Mucosa of rectum (tissue), 2 donors: ENCODE data around the gene STXBP5.

Experiments used
- H3K27ac ChIP-seq, 2 donors: one replicate each; pipeline ENCODE4 v1.7.0; 2013; ENCODE audit warnings: inconsistent platforms in 2 of 2, low read depth in 2 of 2, low read length in 2 of 2
- H3K27me3 ChIP-seq, 2 donors: one replicate each; pipeline ENCODE4 v1.7.0; 2013; ENCODE audit warnings: low read length in 2 of 2; ENCODE audit not compliant: control insufficient read depth in 2 of 2, insufficient read depth in 2 of 2
- H3K36me3 ChIP-seq, 2 donors: one replicate each; pipeline ENCODE4 v1.7.0; 2013; ENCODE audit warnings: low read length in 2 of 2; ENCODE audit not compliant: control insufficient read depth in 2 of 2, insufficient read depth in 2 of 2
- H3K4me1 ChIP-seq, 2 donors: one replicate each; pipeline ENCODE4 v1.7.0; 2013; ENCODE audit warnings: low read length in 2 of 2, mild to moderate bottlenecking in 1 of 2; ENCODE audit not compliant: control insufficient read depth in 2 of 2, insufficient read depth in 2 of 2
- H3K4me3 ChIP-seq, 2 donors: one replicate each; pipeline ENCODE4 v1.7.0; 2013; ENCODE audit warnings: low read length in 2 of 2
- H3K9ac ChIP-seq, 2 donors: one replicate each; pipeline ENCODE4 v1.7.0; 2013; ENCODE audit warnings: low read length in 2 of 2, low read depth in 1 of 2, mild to moderate bottlenecking in 1 of 2
- H3K9me3 ChIP-seq, 2 donors: one replicate each; pipeline ENCODE4 v1.7.0; 2013; ENCODE audit warnings: low read length in 2 of 2; ENCODE audit not compliant: control insufficient read depth in 2 of 2
- donor health status: healthy.
- donor health status: Normal muscosa, but diverticular disease.

STXBP5 gene

DNA sequence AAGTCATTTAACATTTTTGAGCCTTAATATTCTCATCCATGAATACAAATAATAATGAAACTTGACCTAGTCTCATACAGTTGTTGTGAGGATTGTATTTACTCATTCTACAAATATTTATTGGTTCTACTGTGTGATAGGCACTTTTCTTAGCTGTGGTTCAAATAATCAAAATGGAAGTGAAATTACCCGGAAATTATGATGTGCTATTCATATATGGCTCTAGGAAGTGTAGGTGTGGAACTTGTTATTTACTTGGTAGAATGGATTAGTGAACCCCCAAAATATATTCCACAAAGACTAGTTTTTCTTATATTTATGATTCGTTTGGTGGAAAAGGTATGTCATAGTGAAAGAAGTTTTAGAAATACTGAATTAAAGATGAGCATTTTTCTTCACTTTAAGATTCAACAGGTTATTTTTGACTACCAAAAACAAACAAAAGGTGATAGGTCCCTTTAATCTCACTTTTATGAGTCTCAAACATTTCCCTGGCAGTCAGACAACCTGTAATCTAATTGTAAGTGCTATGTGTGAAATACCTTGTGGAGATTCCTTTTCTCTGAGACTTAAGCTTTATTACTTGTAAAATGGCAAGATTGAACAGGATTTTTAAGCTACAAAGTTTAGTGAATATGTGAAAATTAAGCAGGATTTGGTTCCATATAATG, 77.8 kb downstream of the STXBP5 start:
- Histone ChIP-seq H3K4me1 (peaks cover 15 to 16% of the 10 kb centered on the region in 2 donors), H3K9me3 (no peaks in the 10 kb centered on the region), H3K27me3 (no peaks in the 10 kb centered on the region), H3K36me3 (peaks cover 8 to 19% of the 10 kb centered on the region in 2 donors), H3K27ac (no peak overlapping the region), H3K4me3 (no peak overlapping the region), H3K9ac (no peak overlapping the region)

DNA sequence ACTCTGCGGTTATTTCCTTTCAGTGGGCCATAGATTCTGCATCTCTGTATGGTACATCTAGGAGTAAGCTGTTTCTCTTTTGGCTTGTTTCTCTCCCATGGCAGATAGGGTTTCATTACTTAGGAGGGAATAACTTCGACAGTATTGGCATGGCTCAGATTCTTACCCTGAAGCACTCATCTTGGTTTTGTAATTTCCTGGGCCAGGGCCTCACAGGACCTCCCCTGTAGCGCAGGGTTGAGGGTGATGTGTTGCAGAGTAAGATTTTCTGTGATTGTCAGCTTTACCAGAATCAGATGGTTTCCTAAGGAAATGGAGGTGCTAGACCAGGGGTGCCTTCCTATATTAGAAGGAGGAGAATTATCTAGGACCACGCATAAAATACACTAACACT, 78.3 kb downstream of the STXBP5 start:
- peaks cover 15 to 16% of the 10 kb centered on the region in 2 donors for H3K4me1 ChIP-seq
- no peaks in the 10 kb centered on the region for H3K27me3 ChIP-seq
- H3K36me3 ChIP-seq, result peaks cover 8 to 19% of the 10 kb centered on the region in 2 donors
- H3K9me3 ChIP-seq, result no peaks in the 10 kb centered on the region
- H3K9ac ChIP-seq, result no peak overlapping the region
- no peak overlapping the region for H3K4me3 ChIP-seq
- H3K27ac ChIP-seq, result no peak overlapping the region

DNA sequence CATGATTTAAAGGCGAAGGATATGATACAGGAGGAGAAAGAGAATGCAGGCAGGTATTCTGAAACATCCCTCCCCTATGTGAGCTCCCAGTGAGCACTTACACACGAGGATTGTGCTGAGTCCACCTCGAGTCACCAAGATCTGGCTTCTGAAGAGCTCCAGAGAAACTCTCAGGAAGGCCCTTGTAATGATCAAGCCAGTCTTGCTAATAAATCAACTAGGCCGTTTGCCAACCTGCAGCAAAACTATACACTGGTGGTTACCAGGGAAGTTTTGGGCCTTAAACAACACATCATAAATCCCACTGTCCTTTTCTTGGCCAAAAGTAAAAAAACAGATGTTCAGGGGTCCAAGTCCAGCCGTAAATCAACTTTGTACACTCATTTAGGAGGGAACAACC, 79.2 kb downstream of the STXBP5 start:
- no peak overlapping the region for H3K4me3 ChIP-seq
- H3K27ac ChIP-seq, result no peak overlapping the region
- peaks cover 8 to 13% of the 10 kb centered on the region in 2 donors for H3K36me3 ChIP-seq
- no peaks in the 10 kb centered on the region for H3K9me3 ChIP-seq
- no peak overlapping the region for H3K9ac ChIP-seq
- H3K27me3 ChIP-seq, result no peaks in the 10 kb centered on the region
- H3K4me1 ChIP-seq, result peaks cover 15 to 16% of the 10 kb centered on the region in 2 donors

DNA sequence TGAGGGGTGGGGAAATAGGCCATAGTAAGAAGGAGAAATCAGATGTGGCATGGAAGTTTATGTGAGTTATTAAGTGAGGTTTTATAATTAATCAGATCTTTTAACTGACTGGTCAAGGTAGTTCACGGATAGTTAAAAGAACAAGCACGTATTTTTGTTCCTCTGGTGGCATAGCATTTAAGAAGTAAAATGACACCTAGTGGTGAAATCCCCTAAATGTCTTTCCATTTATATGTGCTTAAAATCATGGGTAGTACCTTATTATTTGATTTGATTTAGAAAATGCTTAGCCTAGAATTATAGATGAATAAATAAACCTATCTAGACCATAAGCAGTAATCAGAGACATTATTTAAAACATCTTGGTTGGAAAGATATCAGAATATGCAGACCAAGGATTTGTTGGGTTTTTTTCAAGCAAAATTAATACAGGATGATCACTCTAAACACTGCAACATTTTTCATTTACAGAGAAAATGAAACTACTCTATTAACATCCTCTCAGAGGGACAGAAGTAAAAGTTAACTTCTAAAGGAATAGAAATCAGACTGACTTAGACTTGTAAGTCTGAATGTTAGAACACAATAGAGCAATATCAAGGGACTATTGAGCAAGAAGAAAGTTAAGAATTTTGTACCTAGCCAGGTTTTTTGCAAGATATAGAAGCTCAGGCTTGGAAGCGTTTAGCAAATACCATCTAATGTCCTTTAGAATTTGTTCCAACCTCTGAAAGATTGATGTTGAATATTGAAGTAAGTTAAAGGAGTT, 81.1 kb downstream of the STXBP5 start:
- Histone ChIP-seq H3K27ac (no peak overlapping the region), H3K4me1 (peaks cover 15 to 16% of the 10 kb centered on the region in 2 donors)

DNA sequence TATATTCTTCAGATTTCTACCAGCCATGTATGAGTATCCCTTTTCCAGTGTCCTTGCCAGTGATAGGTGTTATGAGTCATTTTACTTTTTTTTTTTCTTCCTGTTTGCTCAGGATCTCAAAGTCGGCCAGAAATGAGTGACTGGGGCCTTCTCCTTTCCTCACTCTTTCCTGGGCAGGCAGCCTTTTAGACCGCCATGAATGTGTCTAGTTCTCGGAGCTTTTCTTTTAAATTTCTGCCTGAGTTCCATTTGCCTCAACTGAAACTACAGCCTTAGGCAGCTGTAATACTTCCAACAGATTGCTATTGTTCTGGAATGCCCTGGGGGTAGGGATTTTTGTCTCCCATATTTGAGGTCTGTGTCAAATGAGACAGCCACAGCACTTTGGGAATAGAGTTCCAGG, 83.7 kb downstream of the STXBP5 start:
- Histone ChIP-seq H3K4me3 (no peak overlapping the region), H3K36me3 (peaks cover 5 to 8% of the 10 kb centered on the region in 2 donors), H3K4me1 (peaks cover 5 to 11% of the 10 kb centered on the region in 2 donors), H3K27me3 (no peaks in the 10 kb centered on the region), H3K9me3 (no peaks in the 10 kb centered on the region), H3K9ac (no peak overlapping the region), H3K27ac (no peak overlapping the region)

More for the DNA sequence above, 81.1 kb downstream of the STXBP5 start:
- Histone ChIP-seq H3K4me3 (no peak overlapping the region), H3K27me3 (no peaks in the 10 kb centered on the region), H3K9ac (no peak overlapping the region), H3K9me3 (no peaks in the 10 kb centered on the region), H3K36me3 (peaks cover 5 to 8% of the 10 kb centered on the region in 2 donors)

DNA sequence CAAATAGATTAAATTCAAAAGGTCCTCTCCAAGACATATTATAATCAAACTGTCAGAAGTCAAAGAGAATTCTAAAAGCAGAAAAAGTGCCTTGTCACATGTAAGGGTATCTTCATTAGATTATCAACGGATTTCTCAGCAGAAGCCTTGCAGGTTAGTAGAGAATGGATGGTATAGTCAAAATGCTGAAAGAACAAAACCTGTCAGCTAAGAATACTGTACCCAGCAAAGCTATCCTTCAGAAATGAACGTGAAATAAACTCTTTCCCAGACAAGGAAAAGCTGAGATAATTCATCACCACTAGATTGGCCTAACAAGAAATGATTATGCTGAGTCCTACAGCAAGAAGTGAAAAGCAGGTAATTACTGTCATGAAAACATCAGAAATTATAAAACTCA, 92.9 kb downstream of the STXBP5 start:
- peaks cover 7 to 8% of the 10 kb centered on the region in 2 donors for H3K9me3 ChIP-seq
- no peak overlapping the region for H3K9ac ChIP-seq
- H3K4me1 ChIP-seq, result no peaks in the 10 kb centered on the region
- H3K36me3 ChIP-seq, result peaks cover 21 to 29% of the 10 kb centered on the region in 2 donors
- H3K4me3 ChIP-seq, result no peak overlapping the region
- no peaks in the 10 kb centered on the region for H3K27me3 ChIP-seq
- H3K27ac ChIP-seq, result no peak overlapping the region

DNA sequence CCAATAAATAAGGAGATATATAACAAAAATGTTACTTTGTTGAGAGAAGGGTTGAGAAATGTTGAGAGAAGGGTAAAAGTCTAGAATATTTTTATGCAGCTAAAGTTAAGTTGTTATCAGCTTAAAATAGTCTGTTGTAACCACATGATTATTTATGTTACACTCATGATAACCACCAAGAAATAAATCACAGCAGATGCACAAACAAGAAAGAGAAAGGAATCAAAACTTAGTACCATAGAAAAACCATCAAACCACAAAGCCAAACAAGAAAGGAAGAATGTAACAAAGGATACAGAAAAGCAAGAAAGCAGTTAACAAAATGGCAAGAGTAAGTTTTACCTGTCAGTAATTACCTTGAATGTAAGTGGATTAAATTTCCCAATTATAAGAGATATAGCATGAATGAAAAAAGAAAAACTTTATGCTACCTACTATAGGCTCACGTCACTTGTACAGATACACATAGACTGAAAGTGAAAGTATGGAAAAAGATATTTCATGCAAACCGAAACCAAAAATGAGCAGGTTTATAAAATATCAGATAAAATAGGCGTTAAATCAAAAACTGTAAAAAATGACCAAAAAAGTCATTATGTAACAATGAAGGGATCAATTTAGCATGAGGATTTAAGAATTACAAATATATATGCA, 93.6 kb downstream of the STXBP5 start:
- H3K9me3 ChIP-seq, result peaks cover 7 to 8% of the 10 kb centered on the region in 2 donors
- H3K36me3 ChIP-seq, result peaks cover 21 to 29% of the 10 kb centered on the region in 2 donors
- H3K27me3 ChIP-seq, result no peaks in the 10 kb centered on the region
- no peak overlapping the region for H3K4me3 ChIP-seq
- no peak overlapping the region for H3K27ac ChIP-seq
- no peaks in the 10 kb centered on the region for H3K4me1 ChIP-seq
- H3K9ac ChIP-seq, result no peak overlapping the region

DNA sequence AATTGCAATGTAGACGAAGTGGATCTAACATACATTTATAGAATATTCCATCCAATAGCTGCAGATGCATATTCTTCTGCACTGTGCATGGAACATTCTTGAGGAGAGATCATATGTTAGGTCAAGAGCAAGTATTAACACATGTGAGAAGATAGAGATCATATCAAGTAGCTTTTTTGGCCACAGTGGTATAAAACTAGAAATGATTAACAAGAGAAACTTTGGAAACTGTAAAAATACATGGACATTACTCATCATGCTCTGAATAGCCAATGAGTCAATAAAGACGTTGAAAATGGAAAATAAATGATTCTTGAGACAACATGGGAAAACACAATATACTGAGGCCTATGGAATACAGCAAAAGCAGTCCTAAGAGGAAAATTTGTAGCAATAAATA, 94.2 kb downstream of the STXBP5 start:
- no peaks in the 10 kb centered on the region for H3K4me1 ChIP-seq
- no peaks in the 10 kb centered on the region for H3K27me3 ChIP-seq
- H3K9me3 ChIP-seq, result peaks cover 7 to 8% of the 10 kb centered on the region in 2 donors
- peaks cover 21 to 30% of the 10 kb centered on the region in 2 donors for H3K36me3 ChIP-seq
- H3K27ac ChIP-seq, result no peak overlapping the region
- H3K4me3 ChIP-seq, result no peak overlapping the region
- H3K9ac ChIP-seq, result no peak overlapping the region

DNA sequence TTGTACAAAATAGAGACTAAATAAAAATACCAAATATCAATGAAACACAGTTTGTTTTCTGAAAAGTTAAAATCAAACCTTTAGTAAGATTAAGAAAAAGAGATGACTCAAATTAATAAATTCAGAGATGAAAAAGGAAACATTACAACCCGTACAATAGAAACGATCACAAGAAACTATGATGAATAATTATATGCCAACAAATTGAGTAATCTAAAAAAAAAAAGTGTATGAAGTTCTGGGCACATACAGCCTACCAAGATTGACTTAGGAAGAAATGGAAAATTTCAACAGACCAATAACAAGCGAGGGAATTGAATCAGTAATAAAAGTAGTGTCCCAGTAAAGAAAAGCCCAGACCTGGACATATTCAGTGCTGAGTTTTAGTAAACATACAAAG, 94.8 kb downstream of the STXBP5 start:
- Histone ChIP-seq H3K9ac (no peak overlapping the region), H3K4me3 (no peak overlapping the region), H3K9me3 (peaks cover 7 to 8% of the 10 kb centered on the region in 2 donors), H3K36me3 (peaks cover 26 to 34% of the 10 kb centered on the region in 2 donors), H3K27ac (no peak overlapping the region), H3K4me1 (no peaks in the 10 kb centered on the region), H3K27me3 (no peaks in the 10 kb centered on the region)

DNA sequence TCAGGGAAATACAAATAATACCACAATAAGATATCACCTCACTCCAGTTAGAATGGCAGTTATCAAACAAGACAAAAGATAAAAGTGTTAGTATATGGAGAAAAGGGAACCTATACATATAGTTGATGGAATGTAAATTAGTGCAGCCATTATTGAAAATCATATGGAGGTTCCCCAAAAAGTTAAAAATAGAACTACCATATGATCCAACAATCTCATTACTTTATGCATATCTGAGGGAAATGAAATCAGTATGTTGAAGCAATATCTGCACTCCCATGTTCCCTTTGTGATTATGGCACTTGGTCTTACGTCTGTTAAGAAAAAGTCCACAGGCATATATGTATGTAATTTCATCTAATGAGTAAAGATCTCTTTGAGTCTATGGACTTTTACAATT, 96.9 kb downstream of the STXBP5 start:
- Histone ChIP-seq H3K27ac (no peak overlapping the region), H3K27me3 (no peaks in the 10 kb centered on the region), H3K9me3 (peaks cover 7 to 8% of the 10 kb centered on the region in 2 donors), H3K9ac (no peak overlapping the region), H3K36me3 (peaks cover 22 to 27% of the 10 kb centered on the region in 2 donors), H3K4me3 (no peak overlapping the region), H3K4me1 (no peaks in the 10 kb centered on the region)
